ENCODE results near the gene ABCA13. TPM values are rescaled to one million over a fixed set of nuclear protein-coding genes. Genes with fewer than 3 reads are reported as not detected.

ABCA13 gene
- total RNA-seq, 2 donors from 2014 or later: not detected

DNA sequence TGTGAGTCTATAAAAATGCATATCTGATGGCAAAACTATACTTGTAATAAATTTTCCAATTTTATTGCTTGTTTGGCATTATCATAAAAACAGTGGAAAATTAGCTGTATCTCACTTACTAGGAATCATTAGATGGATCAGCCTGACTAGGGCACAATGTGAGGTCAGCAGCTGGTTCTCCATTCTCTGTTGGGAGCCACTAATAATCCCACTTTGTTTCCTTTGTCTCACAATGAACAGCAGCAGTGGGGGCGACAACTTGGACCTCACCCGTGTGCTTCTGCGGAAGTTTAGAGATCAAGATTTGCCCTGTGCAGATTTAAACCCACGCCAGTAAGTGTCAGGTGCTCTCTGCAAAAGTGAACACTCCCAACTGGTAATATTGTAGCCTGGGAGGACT, 295.5 kb downstream of the ABCA13 start:
- Mint-ChIP-seq H3K36me3 (ENCODE audit: insufficient read depth in 2 of 2) (no peaks in the 10 kb centered on the region), H3K9me3 (peaks cover 0 to 1% of the 10 kb centered on the region in 2 donors), H3K4me1 (ENCODE audit: low read depth) (no peaks in the 10 kb centered on the region), H3K4me3 (no peak overlapping the region), H3K27ac (no peak overlapping the region), H3K27me3 (ENCODE audit: low read depth) (no peaks in the 10 kb centered on the region)
- DNase-seq (no peak), ATAC-seq (replicated peaks in 1 of 2) (no peak)

DNA sequence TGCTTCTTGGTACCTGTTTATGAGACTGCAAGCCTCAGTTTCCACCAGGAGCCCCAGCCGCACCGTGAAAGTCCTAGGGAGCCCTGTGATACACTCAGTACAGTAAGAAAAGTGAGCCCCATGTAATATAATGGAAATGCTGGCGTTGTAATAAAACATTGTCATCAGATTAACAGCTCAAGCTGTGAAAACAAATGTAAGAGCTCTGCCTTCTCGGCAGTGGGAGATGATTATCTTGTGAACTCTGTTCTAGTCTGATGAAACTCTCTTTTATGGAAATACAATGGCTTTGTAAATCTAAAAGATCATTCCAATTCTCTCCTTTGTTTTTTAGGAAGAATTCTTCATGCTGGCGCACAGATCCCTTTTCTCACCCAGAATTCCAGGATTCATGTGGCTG, 299.9 kb downstream of the ABCA13 start:
- H3K4me1 Mint-ChIP-seq (ENCODE audit: low read depth): no peaks in the 10 kb centered on the region
- DNase-seq (no peak), ATAC-seq (replicated peaks in 1 of 2) (no peak)
- no peaks in the 10 kb centered on the region for H3K36me3 Mint-ChIP-seq (ENCODE audit: insufficient read depth in 2 of 2)
- no peaks in the 10 kb centered on the region for H3K27me3 Mint-ChIP-seq (ENCODE audit: low read depth)
- no peak overlapping the region for H3K4me3 Mint-ChIP-seq
- H3K27ac Mint-ChIP-seq: no peak overlapping the region
- H3K9me3 Mint-ChIP-seq: no peaks in the 10 kb centered on the region

DNA sequence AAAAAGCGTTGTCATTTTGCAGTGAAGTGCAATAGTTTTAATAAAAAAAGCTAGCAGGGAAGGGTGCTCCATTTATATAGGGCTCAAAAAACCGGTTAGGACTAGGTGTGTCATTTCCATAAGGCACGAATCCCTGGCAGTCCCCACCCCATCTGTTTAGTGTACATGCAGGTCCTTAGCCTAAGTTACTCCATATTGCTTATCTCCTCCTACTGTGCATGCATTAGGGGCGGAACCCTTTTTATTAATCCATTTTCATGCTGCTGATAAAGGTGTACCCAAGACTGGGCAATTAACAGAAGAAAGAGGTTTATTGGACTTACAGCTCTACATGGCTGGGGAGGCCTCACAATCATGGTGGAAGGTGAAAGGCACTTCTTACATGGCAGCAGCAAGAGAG, 301.4 kb downstream of the ABCA13 start:
- H3K36me3 Mint-ChIP-seq (ENCODE audit: insufficient read depth in 2 of 2): no peaks in the 10 kb centered on the region

DNA sequence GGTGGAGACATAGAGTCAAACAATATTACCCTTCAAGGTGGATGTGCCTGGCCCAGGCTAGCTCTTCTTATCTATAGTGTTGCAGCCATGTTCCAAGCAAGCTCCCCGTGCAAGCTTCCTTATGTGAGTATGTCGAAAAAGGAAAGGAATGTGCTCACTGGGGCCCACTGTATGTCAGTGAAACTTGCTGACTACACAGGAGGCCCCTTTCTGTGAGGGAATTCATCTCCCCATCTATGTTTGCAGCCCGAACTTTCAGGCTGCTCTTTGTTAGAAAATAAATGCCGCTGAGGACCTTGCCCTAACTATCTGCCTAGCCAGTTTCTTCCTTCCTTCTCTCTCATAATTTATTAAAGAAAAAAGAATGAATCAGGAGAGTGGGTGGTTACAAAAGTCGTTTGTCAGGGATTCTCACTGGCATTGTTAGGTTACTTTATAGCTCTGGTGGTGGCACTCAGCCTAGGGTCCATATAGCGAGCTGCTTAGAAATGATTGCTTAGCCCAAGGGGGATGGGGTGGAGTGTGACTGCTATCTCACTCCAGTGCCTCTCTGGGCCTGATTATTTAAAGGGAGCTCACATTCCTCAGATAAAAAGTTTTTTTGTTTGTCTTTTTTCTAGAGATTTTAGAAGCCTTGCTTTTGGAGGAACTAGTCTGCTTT, 302.1 kb downstream of the ABCA13 start:
- H3K4me3 Mint-ChIP-seq: no peak overlapping the region
- no peaks in the 10 kb centered on the region for H3K36me3 Mint-ChIP-seq (ENCODE audit: insufficient read depth in 2 of 2)
- H3K9me3 Mint-ChIP-seq: peaks cover 0 to 2% of the 10 kb centered on the region in 2 donors
- DNase-seq (no peak), ATAC-seq (replicated peaks in 1 of 2) (no peak)
- H3K4me1 Mint-ChIP-seq (ENCODE audit: low read depth): no peaks in the 10 kb centered on the region
- H3K27me3 Mint-ChIP-seq (ENCODE audit: low read depth): no peaks in the 10 kb centered on the region
- no peak overlapping the region for H3K27ac Mint-ChIP-seq

More for the DNA sequence above, 301.4 kb downstream of the ABCA13 start:
- H3K9me3 Mint-ChIP-seq: peaks cover 0 to 2% of the 10 kb centered on the region in 2 donors
- ATAC-seq (replicated peaks in 1 of 2) (no peak), DNase-seq (no peak)
- no peak overlapping the region for H3K27ac Mint-ChIP-seq
- no peaks in the 10 kb centered on the region for H3K4me1 Mint-ChIP-seq (ENCODE audit: low read depth)
- H3K27me3 Mint-ChIP-seq (ENCODE audit: low read depth): no peaks in the 10 kb centered on the region
- no peak overlapping the region for H3K4me3 Mint-ChIP-seq

DNA sequence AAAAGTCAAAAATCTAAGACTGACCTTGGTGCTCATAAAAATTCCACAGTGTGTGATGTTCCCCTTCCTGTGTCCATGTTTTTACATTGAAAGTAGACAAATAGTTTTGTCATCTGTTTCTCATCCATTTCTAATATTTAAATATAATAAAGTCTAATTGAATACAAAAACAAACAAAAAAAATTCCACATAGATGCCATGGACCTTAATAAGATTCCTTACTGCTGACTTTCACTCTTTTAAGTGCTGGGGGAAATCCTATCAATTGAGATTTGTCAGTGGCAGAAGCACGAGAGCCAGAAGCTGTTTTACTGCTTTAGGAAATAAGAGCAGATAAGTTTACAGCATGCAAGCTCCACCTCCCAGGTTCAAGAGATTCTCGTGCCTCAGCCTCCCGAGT, 310.0 kb downstream of the ABCA13 start:
- no peak overlapping the region for H3K27ac Mint-ChIP-seq
- no peaks in the 10 kb centered on the region for H3K4me1 Mint-ChIP-seq (ENCODE audit: low read depth)
- DNase-seq (no peak), ATAC-seq (replicated peaks in 1 of 2) (no peak)
- no peaks in the 10 kb centered on the region for H3K36me3 Mint-ChIP-seq (ENCODE audit: insufficient read depth in 2 of 2)
- H3K4me3 Mint-ChIP-seq: no peak overlapping the region
- peaks cover 2 to 4% of the 10 kb centered on the region in 2 donors for H3K9me3 Mint-ChIP-seq
- no peaks in the 10 kb centered on the region for H3K27me3 Mint-ChIP-seq (ENCODE audit: low read depth)

DNA sequence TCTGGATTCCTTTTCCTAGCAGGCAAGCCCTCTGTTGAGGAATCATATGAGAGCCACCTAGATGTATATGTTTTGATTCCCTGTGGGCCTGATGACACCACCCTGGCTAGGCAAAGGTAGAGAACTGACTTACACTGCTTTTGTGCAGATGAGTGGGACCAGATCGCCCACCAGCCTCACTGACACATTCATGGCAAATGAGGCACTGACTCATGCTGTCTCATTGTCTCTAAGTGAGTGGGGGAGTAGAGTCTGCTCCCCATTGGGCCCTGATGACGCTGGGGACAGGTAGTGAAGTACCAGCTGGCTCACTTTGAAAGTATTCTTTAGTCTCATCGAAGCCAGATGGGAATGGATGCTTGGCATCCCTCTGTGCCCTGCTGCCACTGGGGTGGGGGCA, 326.3 kb downstream of the ABCA13 start:
- Mint-ChIP-seq H3K4me1 (ENCODE audit: low read depth) (no peaks in the 10 kb centered on the region), H3K36me3 (ENCODE audit: insufficient read depth in 2 of 2) (no peaks in the 10 kb centered on the region), H3K4me3 (no peak overlapping the region), H3K27me3 (ENCODE audit: low read depth) (no peaks in the 10 kb centered on the region), H3K9me3 (peaks cover 0 to 2% of the 10 kb centered on the region in 2 donors), H3K27ac (no peak overlapping the region)
- ATAC-seq (replicated peaks in 1 of 2): peak; percentile 36 to 49
- peak in 1 of 2 donors; percentile 0 for DNase-seq

DNA sequence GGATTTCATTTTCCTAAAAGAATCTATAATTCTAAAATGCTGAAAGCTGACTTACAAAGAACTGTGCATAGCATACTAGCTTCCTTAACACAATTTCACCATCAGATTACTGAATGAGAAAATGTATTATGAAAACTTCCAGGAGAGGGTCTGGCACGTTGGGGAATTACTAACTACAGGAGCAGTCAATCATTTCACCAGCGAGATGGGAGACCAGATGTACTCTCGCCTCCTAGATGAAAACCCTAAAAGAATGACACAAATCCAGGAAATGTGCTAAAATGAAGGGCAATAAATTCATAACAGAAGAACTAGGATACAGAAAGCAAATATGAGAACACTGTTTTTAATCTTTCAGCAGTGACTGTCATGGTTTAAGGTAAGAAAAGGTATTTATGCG, 330.8 kb downstream of the ABCA13 start:
- no peaks in the 10 kb centered on the region for H3K27me3 Mint-ChIP-seq (ENCODE audit: low read depth)
- ATAC-seq (replicated peaks in 1 of 2): no peak
- no peaks in the 10 kb centered on the region for H3K4me1 Mint-ChIP-seq (ENCODE audit: low read depth)
- no peaks in the 10 kb centered on the region for H3K36me3 Mint-ChIP-seq (ENCODE audit: insufficient read depth in 2 of 2)
- H3K9me3 Mint-ChIP-seq: peaks cover 0 to 2% of the 10 kb centered on the region in 2 donors
- DNase-seq: no peak
- no peak overlapping the region for H3K4me3 Mint-ChIP-seq
- H3K27ac Mint-ChIP-seq: no peak overlapping the region

DNA sequence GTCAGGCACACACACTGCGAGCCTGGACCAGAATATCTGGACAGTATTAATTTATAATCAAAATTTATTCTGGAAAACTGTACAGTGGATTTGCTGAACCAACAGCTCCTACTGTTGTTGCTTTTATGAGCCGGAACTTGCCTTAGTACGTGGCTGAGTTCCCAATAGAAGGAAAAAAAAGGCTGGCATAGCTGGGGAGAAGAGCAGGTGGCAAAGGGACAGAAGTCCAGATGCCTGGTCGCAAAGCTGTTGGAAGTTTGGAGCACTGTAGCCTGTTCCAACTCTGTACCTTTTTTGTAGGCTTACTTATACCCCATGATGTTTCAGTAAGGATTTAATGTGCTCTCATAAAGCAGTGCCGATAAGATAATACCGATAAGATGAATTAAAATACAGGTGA, 333.8 kb downstream of the ABCA13 start:
- ATAC-seq (replicated peaks in 1 of 2) (no peak), DNase-seq (no peak)
- Mint-ChIP-seq H3K4me3 (no peak overlapping the region), H3K36me3 (ENCODE audit: insufficient read depth in 2 of 2) (no peaks in the 10 kb centered on the region), H3K27me3 (ENCODE audit: low read depth) (no peaks in the 10 kb centered on the region), H3K4me1 (ENCODE audit: low read depth) (no peaks in the 10 kb centered on the region), H3K9me3 (no peaks in the 10 kb centered on the region), H3K27ac (no peak overlapping the region)

DNA sequence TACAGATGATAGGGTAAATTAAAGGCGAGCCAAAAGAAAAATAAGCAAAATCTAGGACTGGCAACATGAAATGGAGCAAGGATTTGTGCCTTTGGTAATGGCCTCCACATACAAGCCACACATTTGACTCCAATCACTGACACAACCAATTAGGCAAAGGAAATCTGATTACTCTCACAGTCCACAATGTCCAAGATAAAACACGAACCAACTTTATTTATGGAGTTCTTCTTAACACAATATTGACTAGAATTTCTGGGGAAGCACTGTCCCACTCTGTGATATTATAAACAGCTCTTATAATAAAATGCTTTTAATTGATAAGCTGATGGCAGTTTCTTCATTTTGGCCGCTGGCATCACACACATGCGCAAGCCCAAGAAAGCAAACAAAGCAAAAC, 334.2 kb downstream of the ABCA13 start:
- Mint-ChIP-seq H3K27me3 (ENCODE audit: low read depth) (no peaks in the 10 kb centered on the region), H3K9me3 (no peaks in the 10 kb centered on the region), H3K27ac (no peak overlapping the region), H3K4me1 (ENCODE audit: low read depth) (no peaks in the 10 kb centered on the region), H3K4me3 (no peak overlapping the region), H3K36me3 (ENCODE audit: insufficient read depth in 2 of 2) (no peaks in the 10 kb centered on the region)
- ATAC-seq (replicated peaks in 1 of 2) (no peak), DNase-seq (no peak)

DNA sequence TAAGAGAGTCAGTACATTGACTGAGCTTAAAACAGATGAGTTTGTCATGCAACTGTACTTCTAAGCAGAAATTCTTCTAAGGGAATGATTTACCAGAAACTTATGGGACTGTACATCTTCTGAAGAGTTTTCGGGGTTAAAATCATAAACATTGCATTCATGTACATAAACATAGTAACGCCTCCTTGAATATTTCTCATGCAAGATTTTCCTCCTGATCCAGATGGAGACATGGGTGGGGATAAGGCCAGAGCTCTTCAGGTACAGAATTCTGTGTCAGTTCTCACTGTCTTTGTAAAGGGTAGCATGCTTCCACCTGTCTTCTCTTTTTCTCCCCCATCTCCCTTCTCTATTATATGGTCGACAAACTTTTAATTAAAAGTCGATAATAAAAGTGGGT, 335.3 kb downstream of the ABCA13 start:
- Mint-ChIP-seq H3K9me3 (no peaks in the 10 kb centered on the region), H3K27me3 (ENCODE audit: low read depth) (no peaks in the 10 kb centered on the region), H3K4me1 (ENCODE audit: low read depth) (no peaks in the 10 kb centered on the region), H3K4me3 (no peak overlapping the region), H3K27ac (no peak overlapping the region), H3K36me3 (ENCODE audit: insufficient read depth in 2 of 2) (no peaks in the 10 kb centered on the region)
- DNase-seq (no peak), ATAC-seq (replicated peaks in 1 of 2) (no peak)

DNA sequence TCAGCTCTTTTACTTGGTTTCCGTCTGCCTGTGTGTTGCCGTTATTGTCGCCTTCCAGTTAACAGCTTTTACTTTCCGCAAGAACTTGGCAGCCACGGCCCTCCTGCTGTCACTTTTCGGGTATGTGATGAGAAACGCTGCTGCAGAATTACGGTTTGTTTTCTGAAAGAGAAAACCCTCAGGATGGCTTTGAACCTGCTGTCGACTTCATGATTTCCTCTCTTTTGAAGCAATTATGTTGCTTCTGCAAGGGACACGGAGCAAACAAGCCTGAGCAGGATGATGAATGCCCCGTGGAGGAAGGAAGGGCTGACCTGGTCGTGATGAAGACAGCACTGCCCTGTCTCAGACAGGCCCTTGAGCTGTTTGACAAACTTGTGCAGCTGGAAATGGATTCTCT, 339.8 kb downstream of the ABCA13 start:
- no peak for DNase-seq

DNA sequence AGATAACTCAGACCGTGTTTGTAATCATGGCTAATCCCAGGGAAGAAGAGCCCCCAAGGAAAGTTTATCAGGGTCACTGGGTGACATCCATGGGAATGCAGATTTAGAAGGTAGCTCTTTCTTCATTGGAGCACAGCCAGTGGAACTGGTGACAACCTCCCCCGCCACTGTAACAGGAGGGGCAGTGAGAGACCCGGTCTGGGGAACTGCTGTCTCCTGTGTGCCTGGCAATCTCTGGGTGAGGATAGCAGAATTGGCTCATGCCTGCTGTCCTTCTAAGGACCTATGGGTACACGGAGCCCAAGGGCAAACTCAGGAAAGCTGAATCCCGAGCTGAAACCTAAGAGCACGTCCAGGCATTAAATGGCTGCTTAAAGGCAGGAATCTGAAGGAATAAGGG, 341.6 kb downstream of the ABCA13 start:
- Mint-ChIP-seq H3K27ac (no peak overlapping the region), H3K9me3 (peaks cover 0 to 2% of the 10 kb centered on the region in 2 donors), H3K27me3 (ENCODE audit: low read depth) (no peaks in the 10 kb centered on the region), H3K36me3 (ENCODE audit: insufficient read depth in 2 of 2) (no peaks in the 10 kb centered on the region), H3K4me1 (ENCODE audit: low read depth) (no peaks in the 10 kb centered on the region), H3K4me3 (no peak overlapping the region)
- ATAC-seq (replicated peaks in 1 of 2) (no peak), DNase-seq (no peak)

More for the DNA sequence above, 339.8 kb downstream of the ABCA13 start:
- H3K9me3 Mint-ChIP-seq: peaks cover 0 to 2% of the 10 kb centered on the region in 2 donors
- no peak overlapping the region for H3K4me3 Mint-ChIP-seq
- H3K36me3 Mint-ChIP-seq (ENCODE audit: insufficient read depth in 2 of 2): no peaks in the 10 kb centered on the region
- no peak for ATAC-seq (replicated peaks in 1 of 2)
- no peak overlapping the region for H3K27ac Mint-ChIP-seq
- H3K4me1 Mint-ChIP-seq (ENCODE audit: low read depth): no peaks in the 10 kb centered on the region
- H3K27me3 Mint-ChIP-seq (ENCODE audit: low read depth): no peaks in the 10 kb centered on the region

DNA sequence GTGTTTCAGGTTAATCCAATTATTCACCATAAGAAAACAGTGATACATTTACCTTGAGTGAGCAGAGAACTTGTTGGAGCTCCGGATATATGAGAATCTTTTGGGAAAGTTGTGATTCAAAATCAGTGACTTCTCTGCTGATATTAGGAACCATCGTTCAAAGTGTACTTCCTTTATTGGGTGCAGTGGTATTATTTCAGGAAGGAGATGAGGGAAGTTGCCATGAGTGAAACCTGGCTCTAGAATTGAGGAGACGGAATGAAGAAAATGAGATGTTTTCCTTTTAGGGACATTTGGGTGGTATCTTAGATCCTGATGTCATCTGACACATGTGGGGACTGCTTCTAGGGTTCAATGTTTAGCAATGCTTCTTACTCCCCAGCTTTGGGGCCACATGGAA, 343.9 kb downstream of the ABCA13 start:
- Mint-ChIP-seq H3K27ac (no peak overlapping the region), H3K4me3 (no peak overlapping the region), H3K27me3 (ENCODE audit: low read depth) (no peaks in the 10 kb centered on the region), H3K9me3 (peaks cover 0 to 2% of the 10 kb centered on the region in 2 donors), H3K4me1 (ENCODE audit: low read depth) (no peaks in the 10 kb centered on the region), H3K36me3 (ENCODE audit: insufficient read depth in 2 of 2) (no peaks in the 10 kb centered on the region)
- no peak for ATAC-seq (replicated peaks in 1 of 2)
- DNase-seq: no peak

DNA sequence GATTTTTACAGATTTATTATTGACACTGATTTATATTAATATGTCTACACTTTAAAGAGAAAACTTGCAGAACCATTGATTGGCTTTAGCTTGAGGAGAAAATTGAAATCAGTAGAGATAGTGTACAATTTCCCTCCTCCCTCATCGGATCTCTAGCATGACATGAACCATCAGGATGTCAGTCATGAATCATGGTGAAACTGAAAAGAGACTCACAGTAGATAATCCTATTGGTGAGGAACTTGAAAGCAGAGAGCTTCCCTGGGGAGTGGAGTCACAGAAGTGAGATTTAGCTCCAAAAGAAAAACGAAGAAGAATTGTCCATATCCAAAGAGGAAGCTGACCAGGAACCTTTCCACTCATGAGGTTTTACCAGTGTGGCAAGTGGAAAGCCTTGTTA, 346.8 kb downstream of the ABCA13 start:
- Mint-ChIP-seq H3K9me3 (peaks cover 0 to 1% of the 10 kb centered on the region in 2 donors), H3K27ac (no peak overlapping the region), H3K4me1 (ENCODE audit: low read depth) (no peaks in the 10 kb centered on the region), H3K36me3 (ENCODE audit: insufficient read depth in 2 of 2) (no peaks in the 10 kb centered on the region), H3K4me3 (no peak overlapping the region), H3K27me3 (ENCODE audit: low read depth) (no peaks in the 10 kb centered on the region)
- DNase-seq (no peak), ATAC-seq (replicated peaks in 1 of 2) (no peak)
